ENCODE measurements around the gene PDE5A. TPM values are rescaled to one million over a fixed set of nuclear protein-coding genes. Genes with fewer than 3 reads are reported as not detected.
A peak's percentile ranks its signal among the peaks of the same experiment; 100 is the strongest.

Gene PDE5A
- total and polyA plus RNA-seq, 8 donors: 26.7 to 78.2 (median 65.2) TPM

- H3K4me1 ChIP-seq: no peaks in the 10 kb centered on the region
- H3K27me3 ChIP-seq: no peaks in the 10 kb centered on the region
- intact Hi-C loops (cut with DNase I): no loop called here
- no peak overlapping the region for H3K4me3 ChIP-seq
- no peaks in the 10 kb centered on the region for H3K36me3 ChIP-seq
- no peaks in the 10 kb centered on the region for H3K9me3 ChIP-seq
- ATAC-seq (no peak), DNase-seq (no peak)
- TF ChIP-seq CTCF (IDR thresholded peaks at IDR 0.05): no peak
- no peak overlapping the region for H3K27ac ChIP-seq
Measured at GRCh38 chr4:119526786-119527550, 101.6 kb downstream of the PDE5A start.

GRCh38 chr4:119525771-119526712 is 102.6 kb downstream of the PDE5A start:
- H3K27ac ChIP-seq: peak overlapping the region in 1 of 2 donors; percentile 43
- H3K4me1 ChIP-seq: no peaks in the 10 kb centered on the region
- no peak overlapping the region for H3K4me3 ChIP-seq
- H3K27me3 ChIP-seq: no peaks in the 10 kb centered on the region
- intact Hi-C loops (cut with DNase I): no loop called here
- ATAC-seq: peak; percentile 23
- no peaks in the 10 kb centered on the region for H3K9me3 ChIP-seq
- peaks cover 0 to under 1% of the 10 kb centered on the region in 2 donors for H3K36me3 ChIP-seq
- TF ChIP-seq CTCF (IDR thresholded peaks at IDR 0.05): no peak
- DNase-seq: no peak

GRCh38 chr4:119525005-119525749 is 103.4 kb downstream of the PDE5A start:
- peak overlapping the region in 1 of 2 donors; percentile 43 for H3K27ac ChIP-seq
- H3K27me3 ChIP-seq: no peaks in the 10 kb centered on the region
- intact Hi-C loops (cut with DNase I): no loop called here
- no peak overlapping the region for H3K4me3 ChIP-seq
- H3K9me3 ChIP-seq: no peaks in the 10 kb centered on the region
- peaks cover 0 to 10% of the 10 kb centered on the region in 2 donors for H3K36me3 ChIP-seq
- TF ChIP-seq CTCF (IDR thresholded peaks at IDR 0.05): no peak
- ATAC-seq: peak; percentile 73
- DNase-seq: no peak
- no peaks in the 10 kb centered on the region for H3K4me1 ChIP-seq

- no peak for ATAC-seq
- no peaks in the 10 kb centered on the region for H3K9me3 ChIP-seq
- H3K27ac ChIP-seq: no peak overlapping the region
- H3K27me3 ChIP-seq: no peaks in the 10 kb centered on the region
- peaks cover 0 to 17% of the 10 kb centered on the region in 2 donors for H3K36me3 ChIP-seq
- intact Hi-C loops (cut with DNase I): no loop called here
- no peaks in the 10 kb centered on the region for H3K4me1 ChIP-seq
- H3K4me3 ChIP-seq: no peak overlapping the region
- DNase-seq: no peak
- no peak for TF ChIP-seq CTCF (IDR thresholded peaks at IDR 0.05)
Measured at GRCh38 chr4:119523399-119523798, 105.2 kb downstream of the PDE5A start.

All from left lung (tissue), 10 donors.